Gastroesophageal sphincter (tissue), 4 donors: Measurements from ENCODE around the gene GSG1L2. TPM values are rescaled to one million over a fixed set of nuclear protein-coding genes. Genes with fewer than 3 reads are reported as not detected.
A peak's percentile ranks its signal among the peaks of the same experiment; 100 is the strongest.

Experiments
- ATAC-seq: fragments of 150-250 bp; one replicate; pipeline ENCODE4 v1.9.1; 2016; ENCODE audit warnings: mild to moderate bottlenecking, moderate library complexity
- H3K27ac ChIP-seq, 4 donors: fragments of 200-600 bp; sonication (generic) in 3 of 4; 1 replicate in 3 of 4; 2 replicates in 1 of 4; pipeline ENCODE4 v1.5.1; 2016 to 2019
- H3K27me3 ChIP-seq: fragments of 200-600 bp; sonication (generic); one replicate; pipeline ENCODE4 v1.5.1; 2019
- H3K36me3 ChIP-seq, 2 donors: fragments of 200-600 bp; sonication (generic); one replicate each; pipeline ENCODE4 v1.5.1; 2019; ENCODE audit warnings: control low read depth in 1 of 2
- H3K4me1 ChIP-seq, 3 donors: fragments of 200-600 bp; sonication (generic); 1 replicate in 2 of 3; 2 replicates in 1 of 3; pipeline ENCODE4 v1.5.1; 2016 to 2019; ENCODE audit warnings: control low read depth in 2 of 3
- H3K4me3 ChIP-seq, 2 donors: fragments of 200-600 bp; sonication (generic); one replicate each; pipeline ENCODE4 v1.5.1; 2019; ENCODE audit warnings: mild to moderate bottlenecking in 1 of 2, moderate library complexity in 1 of 2
- H3K9me3 ChIP-seq, 3 donors: fragments of 200-600 bp; sonication (generic); one replicate each; pipeline ENCODE4 v1.5.1; 2017 to 2019; ENCODE audit warnings: control low read depth in 2 of 3
- EP300 ChIP-seq: sonication (generic); formaldehyde crosslinking; IDR thresholded peaks from one replicate; pipeline ENCODE4 v1.6.1; 2017; ENCODE audit warnings: antibody characterized with exemption, mild to moderate bottlenecking
- POLR2A ChIP-seq, 2 donors: fragments of 450-650 bp; IDR thresholded peaks; one replicate each; pipeline ENCODE4 v1.6.1; 2017; ENCODE audit warnings: antibody characterized with exemption in 2 of 2, mild to moderate bottlenecking in 2 of 2, moderate library complexity in 1 of 2
- POLR2AphosphoS5 ChIP-seq: sonication (generic); formaldehyde crosslinking; IDR thresholded peaks from one replicate; pipeline ENCODE4 v1.6.1; 2017; ENCODE audit warnings: antibody characterized with exemption
- WGBS, 2 donors: methylation state at CpG; one replicate each; pipeline ENCODE4 v1.1.5; 2018; ENCODE audit warnings: low coverage in 1 of 2; 5-methylcytosine and 5-hydroxymethylcytosine counted together
- total RNA-seq, 4 donors: library from RNA; depleted of rRNA; stranded (reverse); fragments of >200 nt; gene quantifications; one replicate each; pipeline ENCODE4 v1.1.0, GENCODE V29; 2016
- TF ChIP-seq, protein P1 (sequence below), 4 experiments: fragments of 200-600 bp in 2 of 4; fragments of 450-650 bp in 2 of 4; sonication (generic) in 1 of 4; IDR thresholded peaks; one replicate each; pipeline ENCODE4 v1.5.1; 2017 to 2019; ENCODE audit warnings: antibody characterized with exemption in 4 of 4, mild to moderate bottlenecking in 2 of 4, moderate library complexity in 2 of 4

Gene GSG1L2
- total RNA-seq, 4 donors from 2014 or later, result not detected

- Histone ChIP-seq H3K4me1 (no peaks in the 10 kb centered on the region), H3K36me3 (no peaks in the 10 kb centered on the region), H3K27me3 (no peaks in the 10 kb centered on the region), H3K4me3 (no peak overlapping the region), H3K9me3 (peaks cover 0 to 8% (median 0%) of the 10 kb centered on the region in 3 donors), H3K27ac (no peak overlapping the region)
- no peak for ATAC-seq
- TF ChIP-seq POLR2A (IDR thresholded peaks at IDR 0.05) (no peak), EP300 (no peak), POLR2AphosphoS5 (no peak)
- TF ChIP-seq, protein P1, sequence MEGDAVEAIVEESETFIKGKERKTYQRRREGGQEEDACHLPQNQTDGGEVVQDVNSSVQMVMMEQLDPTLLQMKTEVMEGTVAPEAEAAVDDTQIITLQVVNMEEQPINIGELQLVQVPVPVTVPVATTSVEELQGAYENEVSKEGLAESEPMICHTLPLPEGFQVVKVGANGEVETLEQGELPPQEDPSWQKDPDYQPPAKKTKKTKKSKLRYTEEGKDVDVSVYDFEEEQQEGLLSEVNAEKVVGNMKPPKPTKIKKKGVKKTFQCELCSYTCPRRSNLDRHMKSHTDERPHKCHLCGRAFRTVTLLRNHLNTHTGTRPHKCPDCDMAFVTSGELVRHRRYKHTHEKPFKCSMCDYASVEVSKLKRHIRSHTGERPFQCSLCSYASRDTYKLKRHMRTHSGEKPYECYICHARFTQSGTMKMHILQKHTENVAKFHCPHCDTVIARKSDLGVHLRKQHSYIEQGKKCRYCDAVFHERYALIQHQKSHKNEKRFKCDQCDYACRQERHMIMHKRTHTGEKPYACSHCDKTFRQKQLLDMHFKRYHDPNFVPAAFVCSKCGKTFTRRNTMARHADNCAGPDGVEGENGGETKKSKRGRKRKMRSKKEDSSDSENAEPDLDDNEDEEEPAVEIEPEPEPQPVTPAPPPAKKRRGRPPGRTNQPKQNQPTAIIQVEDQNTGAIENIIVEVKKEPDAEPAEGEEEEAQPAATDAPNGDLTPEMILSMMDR (IDR thresholded peaks at IDR 0.05), result no peak
- WGBS, 2 donors, result 71 to 87% methylated on average over 5 to 9 of the region's 9 CpGs
These were observed 45.0 kb downstream of the GSG1L2 start for GRCh38 chr17:9776911-9777310.

DNA sequence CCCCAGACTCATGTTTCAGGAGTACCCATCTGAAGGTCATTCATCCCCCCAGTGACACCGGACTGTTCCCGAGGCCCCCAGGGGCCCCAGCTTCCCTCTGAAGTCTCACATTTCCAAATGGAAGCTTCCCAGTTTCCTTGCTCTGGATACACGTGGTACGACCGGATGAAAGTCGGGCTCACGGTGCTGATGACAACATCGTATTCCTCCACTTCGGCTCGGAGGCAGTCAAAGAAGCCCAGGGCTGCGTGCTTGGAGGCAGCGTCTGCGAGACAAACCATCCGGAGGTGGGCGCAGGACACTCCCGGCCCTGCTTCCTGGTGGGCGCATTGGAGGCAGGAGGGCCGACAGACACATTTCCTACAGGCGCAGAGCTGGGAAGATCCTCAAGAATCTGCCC, 49.2 kb downstream of the GSG1L2 start:
- H3K27ac ChIP-seq, result no peak overlapping the region
- peaks cover 0 to 8% (median 0%) of the 10 kb centered on the region in 3 donors for H3K9me3 ChIP-seq
- no peak for TF ChIP-seq POLR2A (IDR thresholded peaks at IDR 0.05)
- TF ChIP-seq, protein P1 (IDR thresholded peaks at IDR 0.05), result no peak
- no peak for TF ChIP-seq POLR2AphosphoS5
- no peak overlapping the region for H3K4me3 ChIP-seq
- no peaks in the 10 kb centered on the region for H3K36me3 ChIP-seq
- H3K27me3 ChIP-seq, result peaks cover 14% of the 10 kb centered on the region
- no peak for ATAC-seq
- WGBS, 2 donors, result 83% methylated on average over 2 of the region's 19 CpGs; no CpG with 5 or more reads in 1 of the 2 donors
- no peaks in the 10 kb centered on the region for H3K4me1 ChIP-seq

DNA sequence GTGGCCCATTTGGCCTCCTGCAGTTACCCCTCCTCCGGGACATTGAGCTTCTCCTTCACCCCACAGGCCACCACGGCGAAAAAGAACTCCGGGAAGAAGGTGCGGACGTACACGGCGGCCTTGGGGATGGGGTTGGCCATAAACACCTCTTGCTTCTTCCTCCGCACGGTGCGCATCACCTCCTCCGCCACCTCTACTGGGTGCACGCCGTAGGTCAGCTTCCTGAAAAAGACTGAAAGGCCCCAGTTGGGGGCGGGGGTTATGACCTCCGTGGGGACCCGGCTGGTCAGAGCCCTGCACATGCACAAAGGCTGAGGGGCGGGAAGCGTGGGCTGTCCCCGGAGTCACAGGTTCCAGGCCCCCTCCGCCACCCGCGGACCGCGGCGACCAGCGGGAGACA, 50.4 kb downstream of the GSG1L2 start:
- H3K4me1 ChIP-seq, result no peaks in the 10 kb centered on the region
- H3K36me3 ChIP-seq, result no peaks in the 10 kb centered on the region
- no peak overlapping the region for H3K27ac ChIP-seq
- H3K4me3 ChIP-seq, result no peak overlapping the region
- H3K27me3 ChIP-seq, result peaks cover 18% of the 10 kb centered on the region
- TF ChIP-seq EP300, result no peak
- TF ChIP-seq, protein P1 (IDR thresholded peaks at IDR 0.05), result no peak
- no peak for TF ChIP-seq POLR2AphosphoS5
- no peak for TF ChIP-seq POLR2A (IDR thresholded peaks at IDR 0.05)
- H3K9me3 ChIP-seq, result peaks cover 0 to 8% (median 0%) of the 10 kb centered on the region in 3 donors
- ATAC-seq, result no peak
- WGBS, 2 donors, result 100% methylated on average over 11 of the region's 27 CpGs; no CpG with 5 or more reads in 1 of the 2 donors

DNA sequence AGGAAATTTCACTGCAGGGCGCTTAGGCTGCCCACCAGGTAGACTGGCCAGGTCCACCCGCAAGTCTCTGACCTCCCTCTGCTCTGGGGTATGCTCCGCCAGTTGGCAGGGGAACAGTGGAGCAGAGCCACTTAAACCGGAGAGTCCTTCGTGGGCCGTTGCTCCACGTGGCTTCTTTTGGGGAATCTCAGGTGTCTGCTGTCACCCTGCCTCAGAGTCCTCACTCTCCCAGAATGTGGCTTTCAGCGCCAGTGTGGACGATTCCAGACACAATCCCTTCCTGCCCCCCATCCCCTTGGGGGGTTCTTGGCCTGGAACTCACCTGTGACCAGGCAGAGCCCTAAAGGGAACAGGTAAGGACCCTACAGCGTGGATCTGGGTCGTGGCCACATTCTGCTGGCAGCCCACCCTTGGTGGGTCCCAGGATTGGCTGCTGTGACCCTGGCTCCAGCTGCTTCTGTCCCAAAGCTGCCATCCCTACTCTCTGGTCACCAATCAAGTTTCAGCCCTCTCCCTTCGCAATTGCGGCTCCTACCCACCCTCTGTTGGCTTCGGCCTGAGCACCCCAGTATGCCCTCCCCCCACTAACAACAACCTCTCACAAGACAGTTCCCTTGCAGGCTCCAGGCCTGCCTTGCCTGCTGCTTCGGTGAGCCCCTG, 52.7 kb downstream of the GSG1L2 start:
- Histone ChIP-seq H3K4me3 (no peak overlapping the region), H3K27ac (no peak overlapping the region), H3K9me3 (no peaks in the 10 kb centered on the region), H3K36me3 (no peaks in the 10 kb centered on the region), H3K4me1 (no peaks in the 10 kb centered on the region), H3K27me3 (peaks cover 18% of the 10 kb centered on the region)
- TF ChIP-seq POLR2A (IDR thresholded peaks at IDR 0.05) (no peak), EP300 (no peak), POLR2AphosphoS5 (no peak)
- TF ChIP-seq, protein P1 (IDR thresholded peaks at IDR 0.05), result no peak
- WGBS, 2 donors, result 88 to 89% methylated on average over 5 to 9 of the region's 15 CpGs
- no peak for ATAC-seq

GRCh38 chr17:9768381-9768934, 53.4 kb downstream of the GSG1L2 start:
- Histone ChIP-seq H3K27me3 (peaks cover 18% of the 10 kb centered on the region), H3K4me1 (no peaks in the 10 kb centered on the region), H3K9me3 (no peaks in the 10 kb centered on the region), H3K27ac (no peak overlapping the region), H3K4me3 (no peak overlapping the region), H3K36me3 (no peaks in the 10 kb centered on the region)
- 46 to 55% methylated on average over 4 to 5 of the region's 5 CpGs for WGBS, 2 donors
- TF ChIP-seq, protein P1 (IDR thresholded peaks at IDR 0.05), result peak in 3 of 4 experiments; percentile 22 to 61 (median 25)
- TF ChIP-seq EP300, result no peak
- TF ChIP-seq POLR2A (IDR thresholded peaks at IDR 0.05), result no peak
- TF ChIP-seq POLR2AphosphoS5, result no peak
- ATAC-seq, result no peak
